HG02852 (cell line): ENCODE data around the gene JARID2.

ENCODE experiments used
- ATAC-seq: cut with Tn5 transposase; IDR thresholded peaks from one replicate; pipeline ENCODE4 v1.9.1; 2021; ENCODE audit warnings: mild to moderate bottlenecking, moderate library complexity; ENCODE audit not compliant: unreplicated experiment

Gene JARID2

DNA sequence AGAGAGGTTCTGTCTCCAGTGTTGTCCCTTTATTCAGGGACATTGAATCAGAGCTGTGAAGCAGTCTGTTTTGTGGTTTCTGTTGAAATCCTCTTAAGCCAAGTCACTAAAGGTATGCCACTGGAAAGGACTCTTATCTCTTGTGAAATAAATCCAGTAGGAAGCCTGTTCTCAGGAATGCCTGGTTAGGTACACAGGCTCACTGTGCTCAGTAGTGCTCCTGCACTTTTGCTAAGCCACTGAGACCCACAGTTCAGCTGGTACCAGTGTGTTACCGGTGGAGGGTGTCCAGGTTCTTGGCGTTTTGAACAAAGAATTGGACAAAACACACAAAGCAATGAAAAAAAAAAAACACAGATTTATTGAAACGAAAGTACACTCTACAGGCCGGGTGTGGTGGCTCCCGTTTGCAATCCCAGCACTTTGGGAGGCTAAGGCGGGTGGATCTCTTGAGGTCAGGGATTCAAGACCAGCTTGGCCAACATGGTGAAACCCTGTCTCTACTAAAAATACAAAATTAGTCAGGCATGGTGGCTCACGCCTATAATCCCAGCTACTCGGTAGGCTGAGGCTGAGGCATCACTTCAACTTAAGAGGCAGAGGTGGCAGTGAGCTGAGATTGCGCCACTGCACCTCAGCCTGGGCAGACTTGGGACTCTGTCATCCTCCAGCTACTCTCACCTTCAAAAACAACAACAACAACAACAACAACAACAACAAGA, 186.1 kb downstream of the JARID2 start:
- ATAC-seq = no peak

DNA sequence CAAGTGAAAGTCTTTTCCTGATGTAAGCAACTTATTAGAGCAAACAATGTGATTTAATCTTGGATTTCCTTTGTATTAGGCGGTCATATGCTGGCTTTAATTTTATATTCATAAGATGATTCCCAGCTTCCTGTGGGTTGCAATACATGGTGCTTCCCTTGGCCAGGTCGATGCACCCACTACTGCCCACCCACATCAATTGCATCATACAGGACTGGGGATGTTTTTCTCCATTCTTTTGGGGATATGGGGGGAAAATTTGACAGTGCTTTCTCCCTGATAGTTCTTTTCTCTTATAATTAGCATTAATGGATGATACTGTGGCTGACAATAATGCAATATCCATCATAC, 187.6 kb downstream of the JARID2 start:
- no peak for ATAC-seq

DNA sequence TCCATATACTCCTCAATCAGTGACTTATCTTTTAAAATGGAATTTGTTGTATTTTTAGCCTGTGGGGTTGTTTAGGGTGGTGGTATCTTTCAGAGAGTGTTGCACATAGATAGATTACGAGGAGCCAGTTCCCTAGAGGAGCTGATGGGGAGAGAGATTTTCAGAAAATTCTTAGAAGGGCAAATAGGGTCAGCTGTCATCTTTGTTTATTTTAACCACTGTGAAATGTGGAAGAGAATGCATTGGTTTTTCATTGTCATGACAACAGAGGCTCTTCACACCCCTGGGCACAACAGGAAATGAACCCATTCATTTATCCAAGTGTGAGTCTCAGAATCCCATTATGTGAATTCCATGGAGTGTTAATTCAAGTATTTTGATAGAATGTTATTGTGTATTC, 188.4 kb downstream of the JARID2 start:
- ATAC-seq = no peak

GRCh38 chr6:15434823-15435380, 189.0 kb downstream of the JARID2 start:
- ATAC-seq = no peak

GRCh38 chr6:15435468-15435867, 189.6 kb downstream of the JARID2 start:
- no peak for ATAC-seq

GRCh38 chr6:15436451-15436850, 190.6 kb downstream of the JARID2 start:
- ATAC-seq = no peak

- no peak for ATAC-seq
Observed at GRCh38 chr6:15437090-15437635, 191.3 kb downstream of the JARID2 start.

GRCh38 chr6:15439410-15440025, 193.6 kb downstream of the JARID2 start:
- no peak for ATAC-seq

DNA sequence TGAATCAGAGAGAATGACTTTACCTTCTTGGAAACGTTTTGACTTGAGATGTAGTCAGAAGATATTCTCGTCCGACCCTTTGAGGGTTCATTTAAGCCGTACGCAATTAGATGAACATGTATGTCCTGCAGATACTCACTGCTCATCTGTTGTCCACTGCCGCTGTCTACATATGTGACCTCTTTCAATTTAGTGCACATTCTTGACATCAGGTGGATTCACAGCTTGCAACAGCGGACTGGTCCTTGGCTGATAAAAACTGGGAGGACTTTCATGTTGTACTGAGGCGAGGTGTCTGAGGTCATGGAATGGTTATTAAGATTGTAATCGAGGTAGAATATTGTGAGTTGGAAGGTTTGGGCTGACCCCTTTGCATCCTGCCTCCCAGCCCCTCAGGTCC, 194.2 kb downstream of the JARID2 start:
- no peak for ATAC-seq

GRCh38 chr6:15441215-15441868, 195.5 kb downstream of the JARID2 start:
- ATAC-seq = no peak

GRCh38 chr6:15441981-15442380, 196.1 kb downstream of the JARID2 start:
- no peak for ATAC-seq

DNA sequence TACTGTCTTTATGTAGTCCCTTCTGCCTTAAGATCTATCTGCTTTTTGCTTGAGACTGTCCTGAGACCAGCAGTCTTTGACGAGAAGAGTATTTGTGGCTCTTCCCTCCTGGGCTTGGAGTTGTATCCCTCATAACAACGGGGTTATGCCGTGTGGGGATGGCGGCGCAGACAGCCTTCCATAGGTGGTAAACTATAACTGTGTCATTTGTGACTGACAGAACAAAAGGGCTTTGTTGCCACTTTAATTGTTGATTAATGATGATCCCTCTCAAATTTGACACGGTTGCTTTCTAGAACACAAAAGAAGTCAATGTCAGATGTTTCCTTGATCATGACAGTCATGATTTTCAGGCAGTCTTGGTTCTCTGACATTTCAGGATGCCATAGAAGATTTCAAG, 196.6 kb downstream of the JARID2 start:
- no peak for ATAC-seq

DNA sequence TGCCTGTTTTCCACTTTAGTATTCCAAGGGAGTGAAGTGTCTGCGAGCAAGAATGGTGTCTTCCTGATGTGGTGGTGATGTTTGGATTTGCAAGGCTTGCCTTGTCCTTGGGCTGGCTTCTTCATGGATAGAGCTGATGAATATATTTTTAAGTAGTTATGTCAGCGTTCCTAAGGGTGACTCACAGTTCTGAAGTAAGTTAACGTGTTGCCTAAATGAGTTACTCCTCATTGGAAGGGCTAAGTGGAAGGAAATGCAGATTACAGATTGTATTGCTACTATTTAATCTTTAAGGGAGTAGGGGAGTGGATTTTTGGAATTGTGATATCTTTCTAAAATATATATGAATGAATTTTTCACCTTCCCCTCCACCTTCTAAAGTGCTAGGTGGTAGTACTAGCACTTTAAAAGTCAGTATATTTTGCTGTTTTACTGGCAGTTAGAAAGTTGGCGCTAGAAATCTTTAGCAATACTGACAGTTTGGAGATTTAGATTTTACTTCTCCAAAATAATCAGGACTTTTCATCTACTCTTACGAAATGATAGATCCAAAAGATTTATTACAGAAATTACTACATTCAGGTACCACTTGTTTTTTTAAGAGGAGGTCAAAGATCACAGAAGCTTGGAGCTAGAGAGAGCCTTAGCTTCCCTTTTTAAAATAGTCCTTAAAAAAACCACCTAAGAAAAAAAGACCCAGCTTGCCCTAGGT, 197.4 kb downstream of the JARID2 start:
- ATAC-seq = no peak

GRCh38 chr6:15444081-15444731, 198.3 kb downstream of the JARID2 start:
- no peak for ATAC-seq

- no peak for ATAC-seq
Observed at GRCh38 chr6:15444881-15445280, 199.0 kb downstream of the JARID2 start.

- no peak for ATAC-seq
Observed at GRCh38 chr6:15447546-15448267, 201.8 kb downstream of the JARID2 start.

- no peak for ATAC-seq
Observed at GRCh38 chr6:15449011-15449410, 203.1 kb downstream of the JARID2 start.

DNA sequence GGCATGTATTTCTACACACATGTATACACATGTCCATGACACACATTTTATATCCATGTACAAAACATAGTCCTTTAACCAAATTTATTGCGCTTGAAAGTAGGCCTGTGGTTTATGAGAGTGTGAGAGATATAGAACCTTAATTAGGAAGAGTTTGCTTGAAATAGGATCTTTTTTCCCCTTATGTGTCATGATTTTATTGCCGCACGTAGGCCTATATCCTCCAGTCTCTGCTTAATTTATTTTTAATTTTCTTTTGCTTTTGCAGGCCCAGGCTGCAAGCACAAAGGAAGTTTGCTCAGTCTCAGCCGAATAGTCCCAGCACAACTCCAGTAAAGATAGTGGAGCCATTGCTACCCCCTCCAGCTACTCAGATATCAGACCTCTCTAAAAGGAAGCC, 205.9 kb downstream of the JARID2 start:
- no peak for ATAC-seq

GRCh38 chr6:15452182-15452941, 206.5 kb downstream of the JARID2 start:
- no peak for ATAC-seq
